Purkinje cell (primary cell): Measurements from ENCODE around the gene SH2B2. TPM values are rescaled to one million over a fixed set of nuclear protein-coding genes. Genes with fewer than 3 reads are reported as not detected.

Experiments used
- polyA plus RNA-seq: library from polyadenylated mRNA; unstranded; fragments of >200 nt; fragmentation: Nextera tagmentation; gene quantifications from 2 replicates; pipeline ENCODE4 v1.2.1, GENCODE V29; 2014

SH2B2 gene
- polyA plus RNA-seq, result not detected in 2 replicates

GRCh38 chr7:102286237-102287110 lies at the start of gene SH2B2:
Gene SH2B2 (plus strand): TSS chr7:102286868. CDS start chr7:102300551, 13,683 bp downstream.

GRCh38 chr7:102356344-102356743 lies 69.7 kb downstream of the SH2B2 start, which contains the start of gene SPDYE6:
Gene SPDYE6 (minus strand): TSS chr7:102356444. CDS start chr7:102356023, 421 bp downstream.

Other genes with a start within 250 kb of the SH2B2 start
- 0.46 TPM in 1 of 2 replicates, not detected in the other for gene SPDYE6, start 69.6 kb downstream of the SH2B2 start, polyA plus RNA-seq
- gene PRKRIP1, start 109.5 kb downstream of the SH2B2 start, polyA plus RNA-seq, result 9.6 and 13.9 TPM in 2 replicates
- gene ORAI2, start 146.7 kb downstream of the SH2B2 start, polyA plus RNA-seq, result 3.9 and 4.8 TPM in 2 replicates
- gene ALKBH4, start 178.0 kb downstream of the SH2B2 start, polyA plus RNA-seq, result 1.8 and 2.5 TPM in 2 replicates
- 0.11 and 1.9 TPM in 2 replicates for gene LRWD1, start 178.1 kb downstream of the SH2B2 start, polyA plus RNA-seq
- gene POLR2J, start 192.1 kb downstream of the SH2B2 start, polyA plus RNA-seq, result 69.4 and 83.0 TPM in 2 replicates
- 3.0 and 10.8 TPM in 2 replicates for gene RASA4B, start 230.9 kb downstream of the SH2B2 start, polyA plus RNA-seq